GM21723 (cell line): Measurements from ENCODE around the gene TRIM72.
"Not testable (repeated sequence)": the region's sequence is repeated elsewhere in the genome, so short reads cannot be mapped to it uniquely, and the experiment has no call there.

Source experiments
- ATAC-seq: cut with Tn5 transposase; IDR thresholded peaks from one replicate; pipeline ENCODE4 v1.9.1; 2021; ENCODE audit warnings: mild to moderate bottlenecking, moderate library complexity; ENCODE audit not compliant: unreplicated experiment

TRIM72 gene, protein sequence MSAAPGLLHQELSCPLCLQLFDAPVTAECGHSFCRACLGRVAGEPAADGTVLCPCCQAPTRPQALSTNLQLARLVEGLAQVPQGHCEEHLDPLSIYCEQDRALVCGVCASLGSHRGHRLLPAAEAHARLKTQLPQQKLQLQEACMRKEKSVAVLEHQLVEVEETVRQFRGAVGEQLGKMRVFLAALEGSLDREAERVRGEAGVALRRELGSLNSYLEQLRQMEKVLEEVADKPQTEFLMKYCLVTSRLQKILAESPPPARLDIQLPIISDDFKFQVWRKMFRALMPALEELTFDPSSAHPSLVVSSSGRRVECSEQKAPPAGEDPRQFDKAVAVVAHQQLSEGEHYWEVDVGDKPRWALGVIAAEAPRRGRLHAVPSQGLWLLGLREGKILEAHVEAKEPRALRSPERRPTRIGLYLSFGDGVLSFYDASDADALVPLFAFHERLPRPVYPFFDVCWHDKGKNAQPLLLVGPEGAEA

DNA sequence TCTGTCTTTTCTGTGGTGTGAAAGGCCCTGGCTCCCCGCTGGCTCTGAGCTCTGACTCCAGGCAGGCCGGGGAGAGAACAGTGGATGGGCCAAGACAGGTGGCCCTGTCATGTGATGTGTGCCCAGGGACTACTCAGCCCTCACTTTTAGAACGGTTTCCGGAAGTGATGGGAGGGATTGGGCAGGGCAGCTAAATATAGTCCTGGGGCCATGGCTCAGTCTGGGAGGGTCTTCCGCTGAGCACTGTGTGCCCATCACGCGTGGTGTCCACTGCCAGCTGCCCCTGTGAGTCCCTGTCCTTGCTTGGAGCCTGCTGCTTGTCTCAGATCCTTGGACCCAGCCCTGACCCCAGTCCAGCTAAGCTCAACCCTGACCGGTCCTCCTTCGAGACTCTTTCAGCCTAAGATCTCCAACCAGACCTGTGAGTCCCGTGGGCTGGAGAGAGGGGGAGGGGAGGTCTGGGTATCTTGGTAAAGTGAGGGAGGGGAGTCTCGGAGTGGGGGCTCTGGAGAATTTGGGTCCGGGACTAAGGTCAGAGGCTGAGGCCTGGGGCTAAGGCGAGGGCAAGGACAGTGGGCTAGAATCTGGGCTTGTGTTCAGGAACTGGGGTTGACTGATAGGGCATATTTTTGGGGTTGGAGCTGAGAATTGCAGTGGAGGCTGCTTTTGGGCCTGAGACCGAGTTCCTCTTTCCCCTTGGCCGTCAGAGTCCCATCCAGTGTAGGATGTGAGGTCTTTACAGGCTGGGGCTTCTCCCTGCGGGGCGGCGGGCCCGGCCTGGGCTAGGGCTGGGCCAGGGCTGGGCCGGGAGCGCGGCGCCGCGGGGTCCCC lies at the start of gene TRIM72:
Gene TRIM72, plus strand, starts transcription at position 243 of the 831 bp plus-strand sequence. CDS start 620 bp downstream, outside the sequence.
- ATAC-seq: no peak

DNA sequence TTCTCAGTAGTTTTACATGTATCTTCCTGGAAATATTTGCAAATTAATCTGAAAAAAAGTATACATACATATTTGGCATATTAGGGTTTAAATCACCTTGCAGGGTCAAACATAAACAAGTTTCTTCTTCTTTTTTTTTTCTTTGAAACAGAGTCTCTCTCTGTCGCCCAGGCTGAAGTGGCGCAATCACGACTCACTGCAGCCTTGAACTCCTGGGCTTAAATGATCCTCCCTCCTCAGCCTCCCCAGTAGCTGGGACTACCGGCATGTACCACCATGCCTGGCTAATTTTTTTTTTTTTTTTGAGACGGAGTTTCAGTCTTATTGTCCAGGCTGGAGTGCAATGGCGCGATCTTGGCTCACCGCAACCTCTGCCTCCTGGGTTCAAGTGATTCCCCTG lies 46.6 kb upstream of the TRIM72 start:
- no peak for ATAC-seq

DNA sequence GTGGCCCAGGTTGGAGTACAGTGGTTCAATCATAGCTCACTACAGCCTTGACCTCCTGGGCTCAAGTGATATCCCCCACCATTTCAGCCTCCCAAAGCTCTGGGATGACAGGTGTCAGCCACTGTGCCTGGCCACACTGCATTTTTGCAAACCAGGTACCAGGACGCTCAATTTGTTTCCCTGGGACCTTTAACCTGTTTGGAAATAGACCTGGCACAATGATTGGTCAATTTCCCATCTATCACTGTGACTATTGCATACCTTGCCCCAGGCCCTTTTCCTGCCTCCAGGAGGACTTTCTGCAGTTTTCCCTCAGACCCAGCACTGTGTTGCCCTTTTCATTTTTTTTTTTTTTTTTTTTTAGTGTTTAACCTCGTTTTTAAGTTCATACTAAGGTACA lies 45.1 kb upstream of the TRIM72 start:
- ATAC-seq: no peak

DNA sequence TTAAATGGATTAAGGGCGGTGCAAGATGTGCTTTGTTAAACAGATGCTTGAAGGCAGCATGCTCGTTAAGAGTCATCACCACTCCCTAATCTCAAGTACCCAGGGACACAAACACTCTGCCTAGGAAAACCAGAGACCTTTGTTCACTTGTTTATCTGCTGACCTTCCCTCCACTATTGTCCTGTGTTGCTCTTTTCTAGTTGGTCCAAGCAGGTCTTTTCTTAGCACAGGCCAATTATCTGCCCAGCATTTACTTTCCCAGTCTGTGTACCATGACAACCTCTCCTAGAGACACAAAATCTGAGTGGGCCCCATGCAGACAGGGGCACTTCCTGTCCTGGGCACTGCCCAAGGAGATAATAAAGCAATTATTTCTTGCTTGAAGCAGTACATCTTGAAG lies 43.9 kb upstream of the TRIM72 start:
- ATAC-seq: not testable (repeated sequence)

DNA sequence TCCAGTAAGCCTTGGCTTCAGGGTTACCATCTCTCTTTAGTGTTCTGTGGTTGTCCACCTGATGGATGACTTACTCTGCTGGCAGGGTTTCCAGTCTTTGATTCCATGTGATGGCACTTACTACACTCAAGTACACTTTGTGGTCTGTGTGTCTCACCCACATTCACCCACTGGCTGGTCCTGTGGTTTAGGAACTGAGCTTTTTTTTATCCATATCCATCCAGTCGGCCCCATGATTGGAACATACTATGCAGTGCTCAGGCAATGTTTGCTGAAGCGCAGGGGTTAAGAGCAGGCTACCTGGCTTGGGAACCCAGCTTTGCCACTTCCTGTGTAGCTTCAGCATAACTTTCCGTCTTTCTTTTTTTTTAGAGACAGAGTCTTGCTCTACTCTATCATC lies 36.8 kb upstream of the TRIM72 start:
- ATAC-seq: no peak

DNA sequence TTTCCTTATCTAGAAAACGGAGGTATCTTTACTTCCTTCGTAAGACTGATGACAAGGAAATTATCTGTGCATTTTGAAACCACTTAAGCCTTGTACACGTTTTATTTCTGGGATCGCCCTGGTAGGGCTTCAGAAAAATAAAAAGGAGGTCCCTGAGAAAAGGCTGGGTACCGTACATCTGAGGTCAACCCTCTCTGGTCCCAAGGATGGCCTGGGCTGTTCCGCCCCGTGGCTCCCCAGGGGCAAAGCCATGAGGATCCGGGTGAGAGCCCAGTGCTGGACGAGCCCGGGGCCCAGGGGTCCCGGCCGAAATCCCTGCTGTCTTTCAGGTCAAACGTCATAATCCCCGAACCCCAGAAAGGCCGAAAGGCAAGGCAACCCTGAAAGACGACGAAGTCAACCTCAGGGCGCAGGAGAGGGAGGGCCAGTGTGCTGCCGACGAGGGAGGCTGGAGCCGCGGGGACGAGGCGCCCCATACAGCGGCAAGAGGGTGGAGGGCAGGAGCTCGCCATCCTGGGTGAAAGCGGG lies 34.6 kb upstream of the TRIM72 start:
- peak; percentile 2 for ATAC-seq

DNA sequence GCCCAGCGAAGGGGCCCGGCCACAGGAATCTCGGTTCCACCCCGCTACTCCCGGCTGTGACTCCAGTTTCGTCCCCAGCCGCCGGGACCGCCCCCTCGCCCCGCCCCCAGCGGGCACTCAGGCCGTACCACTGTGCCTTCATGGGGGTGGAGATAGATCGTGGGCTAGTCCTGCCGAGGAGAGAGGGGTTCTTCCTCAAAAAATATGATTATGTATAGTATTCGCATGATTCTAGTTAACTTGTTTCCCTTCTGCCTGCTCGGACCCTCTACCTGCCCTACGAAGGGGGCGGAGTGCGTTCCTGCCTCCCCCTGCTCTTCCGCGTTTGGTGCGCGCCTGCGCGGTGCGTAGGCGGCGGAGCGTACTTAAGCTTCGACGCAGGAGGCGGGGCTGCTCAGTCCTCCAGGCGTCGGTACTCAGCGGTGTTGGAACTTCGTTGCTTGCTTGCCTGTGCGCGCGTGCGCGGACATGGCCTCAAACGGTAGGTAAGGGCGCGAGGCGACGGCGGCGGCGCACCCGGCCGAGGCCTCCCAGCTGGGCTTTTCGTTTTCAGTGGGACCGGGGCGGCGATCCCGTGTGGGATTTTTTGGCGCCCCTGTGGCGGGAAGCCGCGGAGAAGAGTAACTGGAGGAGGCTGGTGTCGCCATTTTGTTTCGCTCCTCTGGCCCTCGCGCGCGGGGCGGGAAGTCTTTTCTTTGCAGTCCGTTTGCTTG lies 34.0 kb upstream of the TRIM72 start, which contains the start of gene FUS:
Gene FUS, plus strand, starts transcription at position 393 of the 713 bp plus-strand sequence. Its CDS starts 76 bp downstream, at position 469.
- peak; percentile 53 for ATAC-seq

DNA sequence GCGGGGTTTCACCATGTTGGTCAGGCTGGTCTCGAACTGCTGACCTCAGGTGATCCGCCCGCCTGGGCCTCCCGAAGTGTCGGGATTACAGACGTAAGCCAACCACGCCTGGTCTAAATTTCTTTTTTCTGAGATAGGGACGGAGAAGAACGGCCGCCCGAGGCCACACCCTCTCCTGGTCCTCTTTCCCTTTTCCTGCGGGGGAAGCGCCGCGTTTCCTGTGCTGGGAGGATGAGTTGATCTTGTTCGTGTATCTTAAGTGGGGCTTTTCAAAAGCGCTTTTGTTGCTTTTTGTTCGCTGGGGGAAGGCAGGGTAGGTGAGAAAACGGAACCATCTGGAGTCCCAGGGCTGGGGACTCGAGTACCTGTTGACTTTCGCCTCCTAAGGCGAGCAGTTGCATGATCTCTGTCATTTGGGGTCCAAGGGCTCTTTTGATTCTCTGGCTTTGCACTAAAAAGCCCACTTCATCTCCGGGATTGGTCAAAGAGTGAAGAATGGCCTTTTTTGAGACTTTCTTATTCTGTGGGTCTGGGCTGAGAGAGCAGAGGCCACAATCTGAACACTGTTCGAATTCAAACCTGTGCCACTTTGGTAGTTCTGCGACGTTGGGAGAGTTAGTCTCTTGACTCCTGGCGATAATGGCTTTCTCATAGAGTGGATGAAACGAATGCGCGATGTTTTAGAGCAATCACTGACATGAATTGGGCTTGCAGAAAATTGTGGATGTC lies 32.7 kb upstream of the TRIM72 start:
- ATAC-seq: no peak

DNA sequence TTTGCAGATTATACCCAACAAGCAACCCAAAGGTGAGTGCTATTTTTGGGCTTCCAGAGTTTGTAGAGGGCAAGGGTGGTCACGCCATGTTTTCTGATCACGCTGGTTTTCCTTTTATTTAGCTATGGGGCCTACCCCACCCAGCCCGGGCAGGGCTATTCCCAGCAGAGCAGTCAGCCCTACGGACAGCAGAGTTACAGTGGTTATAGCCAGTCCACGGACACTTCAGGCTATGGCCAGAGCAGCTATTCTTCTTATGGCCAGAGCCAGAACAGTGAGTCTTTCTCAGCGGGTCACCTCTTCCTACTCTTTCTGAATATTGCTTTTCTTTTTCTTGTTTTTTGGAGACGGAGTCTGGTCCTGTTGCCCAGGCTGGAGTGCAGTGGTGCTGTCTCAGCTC lies 31.5 kb upstream of the TRIM72 start:
- no peak for ATAC-seq

DNA sequence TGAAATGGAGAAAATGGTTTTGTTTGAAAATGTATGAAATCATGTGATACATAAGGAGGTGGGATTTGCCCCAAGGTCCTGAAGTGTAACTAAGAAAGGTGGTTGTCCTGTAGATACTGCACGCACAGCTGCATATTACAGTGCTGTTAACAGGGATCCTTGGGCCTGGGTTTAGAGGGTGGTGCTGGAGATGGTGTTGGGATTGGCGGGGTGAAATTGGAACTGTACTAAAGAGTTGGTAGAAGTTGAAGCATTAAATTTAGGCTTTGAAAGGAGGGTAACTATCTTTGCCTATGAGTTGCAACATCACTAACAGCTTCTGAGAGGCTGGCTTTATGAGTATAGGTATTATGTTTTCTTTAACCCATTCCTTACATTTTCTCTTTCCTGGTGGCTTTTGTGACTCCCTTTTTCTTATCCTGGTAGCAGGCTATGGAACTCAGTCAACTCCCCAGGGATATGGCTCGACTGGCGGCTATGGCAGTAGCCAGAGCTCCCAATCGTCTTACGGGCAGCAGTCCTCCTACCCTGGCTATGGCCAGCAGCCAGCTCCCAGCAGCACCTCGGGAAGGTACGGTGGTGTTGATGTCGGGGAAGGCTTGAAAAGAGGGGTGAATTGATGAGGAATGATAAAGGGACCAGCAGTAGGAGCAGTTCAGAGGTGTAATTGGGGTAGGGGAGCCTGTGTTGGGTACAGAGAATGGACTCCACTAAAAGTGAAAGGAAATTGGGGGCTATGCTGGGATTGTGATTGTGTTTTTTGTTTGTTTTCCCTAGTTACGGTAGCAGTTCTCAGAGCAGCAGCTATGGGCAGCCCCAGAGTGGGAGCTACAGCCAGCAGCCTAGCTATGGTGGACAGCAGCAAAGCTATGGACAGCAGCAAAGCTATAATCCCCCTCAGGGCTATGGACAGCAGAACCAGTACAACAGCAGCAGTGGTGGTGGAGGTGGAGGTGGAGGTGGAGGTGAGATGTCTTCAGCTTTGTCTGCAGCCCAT lies 30.2 kb upstream of the TRIM72 start:
- no peak for ATAC-seq

DNA sequence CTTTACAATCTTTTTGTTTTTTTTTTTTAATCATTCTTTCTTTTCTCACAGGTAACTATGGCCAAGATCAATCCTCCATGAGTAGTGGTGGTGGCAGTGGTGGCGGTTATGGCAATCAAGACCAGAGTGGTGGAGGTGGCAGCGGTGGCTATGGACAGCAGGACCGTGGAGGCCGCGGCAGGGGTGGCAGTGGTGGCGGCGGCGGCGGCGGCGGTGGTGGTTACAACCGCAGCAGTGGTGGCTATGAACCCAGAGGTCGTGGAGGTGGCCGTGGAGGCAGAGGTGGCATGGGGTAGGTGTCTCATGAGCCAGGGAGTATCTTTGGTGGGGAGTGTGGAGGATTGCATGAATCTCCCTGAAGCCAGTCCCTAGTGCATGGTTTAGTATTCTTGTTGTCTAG lies 29.0 kb upstream of the TRIM72 start:
- ATAC-seq: no peak

DNA sequence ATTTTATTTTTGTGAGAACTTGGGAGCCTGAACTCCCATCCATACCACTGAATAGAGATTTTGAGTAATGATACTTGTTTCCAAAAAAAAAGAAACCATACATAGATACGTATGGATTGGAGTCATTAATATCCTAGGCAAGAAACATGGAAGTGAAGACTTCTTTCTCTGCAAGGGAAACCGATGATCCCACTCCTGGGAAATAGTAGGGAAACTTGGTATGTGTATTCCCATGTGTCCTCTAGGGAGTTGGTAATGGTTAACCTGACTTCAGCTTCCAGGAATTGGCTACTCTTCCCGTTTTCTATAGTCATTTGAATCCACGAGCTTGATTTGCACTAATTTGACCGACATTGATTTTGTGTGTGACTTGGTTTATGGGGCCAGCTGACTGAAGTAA lies 28.6 kb upstream of the TRIM72 start:
- ATAC-seq: no peak

DNA sequence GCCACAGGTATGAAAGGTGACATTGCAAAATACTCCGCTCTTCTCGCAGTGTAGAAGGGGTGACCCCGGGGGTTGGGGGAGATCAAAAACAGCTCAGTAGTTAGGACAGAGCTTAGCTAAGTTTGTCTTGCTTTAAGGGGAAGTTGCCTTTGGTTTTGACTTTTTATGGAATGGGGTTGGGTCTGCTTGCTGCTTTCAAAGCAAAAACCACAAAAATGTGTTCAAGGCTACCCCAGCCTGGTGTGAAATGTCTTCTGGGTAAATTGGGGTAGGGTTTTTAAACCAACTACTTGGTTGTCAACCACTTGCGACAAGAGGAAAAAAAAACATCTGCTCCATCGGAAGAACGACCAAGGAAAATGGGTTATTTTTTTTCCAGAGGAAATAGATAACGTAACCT lies 27.7 kb upstream of the TRIM72 start:
- no peak for ATAC-seq

DNA sequence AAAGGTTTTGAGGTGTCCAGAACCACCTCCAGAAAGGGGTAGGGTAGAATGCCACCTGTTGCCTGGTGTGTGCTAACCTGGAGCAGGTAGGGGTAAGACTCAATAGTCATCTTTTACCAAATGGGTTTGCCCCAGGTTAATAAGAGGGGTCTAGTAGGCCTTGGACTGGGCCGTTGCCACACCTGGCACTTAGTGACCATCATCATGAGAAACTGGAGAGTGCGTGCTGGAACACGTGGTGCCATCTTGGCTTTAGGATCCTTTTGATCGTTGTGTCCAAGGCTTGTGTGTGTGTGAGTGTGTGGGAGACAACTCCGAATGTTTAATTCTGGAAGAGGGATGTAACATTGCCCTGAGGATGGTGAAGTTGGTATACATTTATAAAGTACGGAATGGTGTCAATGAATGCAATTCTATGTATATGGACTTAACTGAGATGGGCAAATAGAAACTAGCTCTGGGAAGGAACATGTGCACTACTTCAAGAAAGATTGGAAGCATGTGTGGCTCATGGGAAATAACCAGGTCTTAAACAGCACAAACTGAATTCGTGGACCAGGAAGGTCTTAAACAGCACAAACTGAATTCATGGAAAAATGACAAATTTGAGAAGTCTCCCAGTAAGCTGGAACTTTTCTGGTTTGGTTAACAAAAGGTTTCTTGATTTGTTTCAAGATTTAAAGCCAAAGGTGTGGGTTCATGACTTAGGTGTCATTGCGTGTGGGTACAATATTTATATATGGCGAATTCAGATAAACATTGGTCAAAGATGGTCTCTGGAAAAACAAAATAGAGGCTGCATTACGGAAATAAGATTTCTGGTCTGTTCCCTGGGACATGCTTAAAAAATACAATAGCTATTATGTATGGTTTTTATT lies 26.8 kb upstream of the TRIM72 start:
- no peak for ATAC-seq

DNA sequence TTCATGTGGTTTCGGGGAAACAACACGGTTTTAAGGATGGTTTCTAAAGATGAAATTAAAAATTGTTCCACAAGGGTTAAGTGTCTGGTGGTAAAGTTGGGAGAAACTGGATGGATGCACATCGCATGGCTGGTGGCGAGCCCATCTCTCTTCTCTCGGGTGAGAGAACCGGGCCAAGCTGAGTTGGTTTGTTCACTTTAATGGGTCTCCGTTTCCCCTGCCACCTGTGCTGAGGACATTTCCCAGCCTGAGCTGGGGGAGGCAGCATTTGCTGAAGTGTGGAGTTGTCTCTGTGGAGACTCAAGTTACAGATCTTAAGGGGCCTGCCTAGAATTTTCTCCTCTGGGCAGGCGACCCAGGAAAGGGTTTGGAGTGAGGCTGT lies 26.1 kb upstream of the TRIM72 start:
- ATAC-seq: no peak

DNA sequence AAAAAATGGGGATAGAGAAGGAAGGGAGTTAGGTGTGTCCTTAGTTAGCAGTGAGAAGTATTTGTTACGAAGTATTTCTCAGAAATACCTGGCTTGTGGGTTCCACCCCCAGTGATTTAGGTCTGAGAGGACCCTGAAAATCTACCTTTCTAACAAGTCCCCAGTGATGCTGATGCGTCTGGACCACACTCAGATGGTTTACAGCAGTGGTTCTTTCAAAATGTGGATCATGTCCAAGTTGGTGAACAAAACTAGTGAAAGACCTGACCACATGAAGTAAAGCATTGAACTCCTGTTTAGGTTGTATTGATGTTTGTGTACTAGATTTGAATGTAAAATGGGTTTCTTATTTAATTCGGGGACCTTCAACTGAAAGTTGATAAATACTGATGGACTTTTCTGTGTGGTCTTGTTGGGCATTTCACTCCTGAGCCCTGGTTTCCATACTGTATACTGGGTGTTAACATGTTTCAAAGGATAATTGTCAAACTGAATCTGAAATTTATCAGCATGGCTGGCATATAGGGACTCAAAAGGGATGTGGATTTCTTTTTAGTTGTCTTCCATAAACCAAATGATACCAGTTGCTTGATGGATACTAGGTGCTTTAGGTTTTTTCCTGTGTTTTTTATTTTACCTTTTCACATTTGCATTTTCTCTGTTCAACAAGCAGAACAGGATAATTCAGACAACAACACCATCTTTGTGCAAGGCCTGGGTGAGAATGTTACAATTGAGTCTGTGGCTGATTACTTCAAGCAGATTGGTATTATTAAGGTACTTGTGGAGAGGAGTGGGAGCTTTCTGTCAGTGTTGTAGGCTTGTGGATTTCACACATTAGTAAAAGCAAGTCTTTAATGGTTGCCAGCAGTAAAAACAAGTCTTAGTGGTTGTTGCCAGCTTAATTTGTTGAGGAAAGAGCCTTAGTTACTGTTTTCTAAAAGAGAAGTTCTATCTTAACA lies 25.2 kb upstream of the TRIM72 start:
- no peak for ATAC-seq

DNA sequence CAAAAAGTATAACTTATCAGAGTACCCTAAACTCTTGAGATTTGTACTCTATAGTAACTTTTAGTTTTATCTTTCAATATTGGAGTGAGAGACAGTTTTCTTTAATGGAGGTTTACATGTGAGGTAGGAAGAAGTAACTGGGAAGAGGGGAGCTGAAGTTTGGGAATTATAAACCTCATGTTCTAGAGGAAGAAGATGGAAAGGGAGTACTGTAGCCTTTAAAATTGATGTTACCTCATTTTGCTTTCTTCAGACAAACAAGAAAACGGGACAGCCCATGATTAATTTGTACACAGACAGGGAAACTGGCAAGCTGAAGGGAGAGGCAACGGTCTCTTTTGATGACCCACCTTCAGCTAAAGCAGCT lies 24.5 kb upstream of the TRIM72 start:
- no peak for ATAC-seq
